SK-N-SH (cell line): Measurements from ENCODE around the gene UGT1A7. TPM values are rescaled to one million over a fixed set of nuclear protein-coding genes. Genes with fewer than 3 reads are reported as not detected.
"Not testable (repeated sequence)": the region's sequence is repeated elsewhere in the genome, so short reads cannot be mapped to it uniquely, and the experiment has no call there.

Experiments
- CTCF ChIA-PET: fragments of 300-600, 350-600 bp; formaldehyde crosslinking; extraction: SDS; loops from one replicate; lab custom pipeline; 2021; lab: Yijun Ruan, JAX
- POLR2A ChIA-PET: fragments of 350-600 bp; sonication (Branson Sonifier 250); formaldehyde crosslinking; extraction: SDS; loops from one replicate; lab custom pipeline; 2020; ENCODE audit warnings: antibody characterized with exemption, inconsistent platforms; lab: Yijun Ruan, JAX
- DNase-seq: peaks from one replicate; pipeline ENCODE4 v3.0.0; 2012
- H2AFZ ChIP-seq: fragments of 200-600 bp; sonication (generic); 2 replicates; pipeline ENCODE4 v1.8.1; 2016; ENCODE audit warnings: antibody characterized with exemption, mild to moderate bottlenecking, low read depth
- H3F3A ChIP-seq: fragments of 200-600 bp; sonication (generic); replicated peaks from 2 replicates; pipeline ENCODE3; 2016; ENCODE audit warnings: antibody characterized with exemption, mild to moderate bottlenecking; ENCODE audit not compliant: insufficient read depth
- H3K27ac ChIP-seq, 2 experiments: fragments of 200-500 bp in 1 of 2; fragments of 200-600 bp in 1 of 2; sonication (Bioruptor generic) in 1 of 2; sonication (generic), shearing (Covaris generic) in 1 of 2; 2 replicates each; pipeline versions ENCODE4 v1.5.1 to v1.6.1; 2014 to 2016; ENCODE audit warnings: low read depth in 2 of 2, inconsistent platforms in 1 of 2, low read length in 1 of 2, mild to moderate bottlenecking in 1 of 2, mixed read lengths in 1 of 2
- H3K27me3 ChIP-seq: fragments of 200-600 bp; sonication (generic), shearing (Covaris generic); 2 replicates; pipeline ENCODE4 v1.6.1; 2016; ENCODE audit warnings: mixed run types; ENCODE audit not compliant: insufficient read depth
- H3K36me3 ChIP-seq, 2 experiments: fragments of 200-500 bp in 1 of 2; fragments of 200-600 bp in 1 of 2; sonication (Bioruptor generic) in 1 of 2; sonication (generic) in 1 of 2; replicated peaks in 1 of 2; 2 replicates each; pipeline versions ENCODE3 to v1.5.1; 2014 to 2016; ENCODE audit warnings: low read length in 1 of 2, mild to moderate bottlenecking in 1 of 2; ENCODE audit not compliant: insufficient read depth in 2 of 2, control insufficient read depth in 1 of 2
- H3K4me1 ChIP-seq, 2 experiments: fragments of 200-500 bp in 1 of 2; fragments of 200-600 bp in 1 of 2; sonication (Bioruptor generic) in 1 of 2; sonication (generic), shearing (Covaris generic) in 1 of 2; 2 replicates each; pipeline versions ENCODE4 v1.5.1 to v1.6.1; 2014 to 2016; ENCODE audit warnings: low read depth in 1 of 2, low read length in 1 of 2, mixed run types in 1 of 2; ENCODE audit not compliant: insufficient read depth in 2 of 2, control insufficient read depth in 1 of 2
- H3K4me2 ChIP-seq: fragments of 200-600 bp; sonication (generic), shearing (Covaris generic); 2 replicates; pipeline ENCODE4 v1.6.1; 2017; ENCODE audit warnings: mixed run types
- H3K4me3 ChIP-seq, 2 experiments: fragments of 200-500 bp in 1 of 2; fragments of 200-600 bp in 1 of 2; sonication (Bioruptor generic) in 1 of 2; sonication (generic), shearing (Covaris generic) in 1 of 2; 2 replicates each; pipeline versions ENCODE4 v1.5.1 to v1.8.1; 2014 to 2016; ENCODE audit warnings: low read depth in 2 of 2, inconsistent platforms in 1 of 2, low read length in 1 of 2, mild to moderate bottlenecking in 1 of 2, mixed read lengths in 1 of 2, moderate library complexity in 1 of 2
- H3K79me2 ChIP-seq: fragments of 200-600 bp; sonication (generic); 2 replicates; pipeline ENCODE4 v1.8.1; 2017; ENCODE audit warnings: mild to moderate bottlenecking; ENCODE audit not compliant: insufficient read depth
- H3K9ac ChIP-seq: fragments of 200-600 bp; sonication (generic); 2 replicates; pipeline ENCODE4 v1.6.1; 2017; ENCODE audit warnings: mixed run types
- H3K9me2 ChIP-seq: fragments of 200-600 bp; sonication (generic); 2 replicates; pipeline ENCODE4 v1.6.1; 2017; ENCODE audit warnings: mixed run types
- H3K9me3 ChIP-seq: fragments of 200-600 bp; sonication (generic); 2 replicates; pipeline ENCODE4 v1.6.1; 2017; ENCODE audit warnings: mixed run types, mild to moderate bottlenecking, moderate library complexity
- H4K20me1 ChIP-seq: fragments of 200-600 bp; sonication (generic); 2 replicates; pipeline ENCODE4 v1.6.1; 2017; ENCODE audit warnings: mild to moderate bottlenecking, mixed run types; ENCODE audit not compliant: insufficient read depth
- EP300 ChIP-seq, 2 experiments: IDR thresholded peaks; 2 replicates each; pipeline versions ENCODE4 v1.4.0 to v1.6.1; 2012; ENCODE audit warnings: borderline replicate concordance in 1 of 2, low read depth in 1 of 2, low read length in 1 of 2
- FOXJ3 ChIP-seq: sonication (generic); formaldehyde crosslinking; IDR thresholded peaks from 2 replicates; pipeline ENCODE4 v1.5.1; 2020; ENCODE audit warnings: mild to moderate bottlenecking, missing genetic modification reagents
- FOXM1 ChIP-seq: IDR thresholded peaks from 2 replicates; pipeline ENCODE4 v1.4.0; 2012; ENCODE audit warnings: low read depth, mild to moderate bottlenecking
- GABPA ChIP-seq: IDR thresholded peaks from 2 replicates; pipeline ENCODE4 v1.4.0; 2012; ENCODE audit warnings: low read depth, mild to moderate bottlenecking
- GATA2 ChIP-seq: sonication (generic); formaldehyde crosslinking; IDR thresholded peaks from 2 replicates; pipeline ENCODE4 v1.5.0; 2020; ENCODE audit warnings: mild to moderate bottlenecking, missing genetic modification reagents
- JUND ChIP-seq: IDR thresholded peaks from 2 replicates; pipeline ENCODE4 v1.4.0; 2012
- NRF1 ChIP-seq: IDR thresholded peaks from 2 replicates; pipeline ENCODE4 v1.6.1; 2012; ENCODE audit warnings: low read depth, mild to moderate bottlenecking, low read length
- RCOR1 ChIP-seq: fragments of 150-350 bp; IDR thresholded peaks from 2 replicates; pipeline ENCODE4 v1.6.1; 2017; ENCODE audit warnings: antibody characterized with exemption, low read length
- TCF12 ChIP-seq: IDR thresholded peaks from 2 replicates; pipeline ENCODE4 v1.4.0; 2012
- TEAD4 ChIP-seq: IDR thresholded peaks from 2 replicates; pipeline ENCODE4 v1.4.0; 2012; ENCODE audit warnings: mild to moderate bottlenecking, borderline replicate concordance; ENCODE audit not compliant: insufficient read depth
- ZBTB33 ChIP-seq: IDR thresholded peaks from 2 replicates; pipeline ENCODE4 v1.4.0; 2012; ENCODE audit warnings: low read depth, borderline replicate concordance
- WGBS: methylation state at CpG from one replicate; pipeline ENCODE4 v1.1.6; 2017; ENCODE audit warnings: low lambda C conversion rate; 5-methylcytosine and 5-hydroxymethylcytosine counted together
- polyA plus RNA-seq, 3 experiments: library from polyadenylated mRNA; depleted of rRNA; stranded (reverse); fragments of >200 nt; gene quantifications; 2 replicates each; pipeline ENCODE4 v1.2.3, GENCODE V29; 2012

UGT1A7 gene
- polyA plus RNA-seq, 1 of the 3 experiments (the other 2 are of a cell fraction), result not detected

GRCh38 chr2:233698740-233699139 is 17.0 kb downstream of the UGT1A7 start (continued):
- TF ChIP-seq ZBTB33, result no peak

- no peak for DNase-seq
- Histone ChIP-seq H3K9me2 (no peaks in the 10 kb centered on the region), H3K9me3 (no peaks in the 10 kb centered on the region), H3K27me3 (no peaks in the 10 kb centered on the region), H3K4me3 (no peak overlapping the region), H3K27ac (peak overlapping the region; percentile 19 to 76; a peak in 2 of 4 replicates), H4K20me1 (no peaks in the 10 kb centered on the region), H3K4me2 (no peak overlapping the region), H3K4me1 (peaks cover 0 to 3% of the 10 kb centered on the region in 2 experiments; a peak in 2 of 4 replicates), H2AFZ (no peak overlapping the region), H3K79me2 (no peaks in the 10 kb centered on the region), H3K36me3 (no peaks in the 10 kb centered on the region), H3K9ac (no peak overlapping the region), H3F3A (no peaks in the 10 kb centered on the region)
- CTCF ChIA-PET, result interaction anchor here (1.0 to 2.8 kb wide), 2 partner anchors 12 kb away, joined by 3 to 12 read pairs; partner anchors contain the start of gene UGT1A5
- POLR2A ChIA-PET, result no interaction called here
- no peak for TF ChIP-seq GATA2 (CRISPR knock-in tag)
- TF ChIP-seq ZBTB33, result no peak
- TF ChIP-seq FOXM1, result no peak
- no peak for TF ChIP-seq TEAD4
- no peak for TF ChIP-seq JUND
- TF ChIP-seq NRF1, result no peak
- TF ChIP-seq GABPA, result no peak
- 73% methylated on average over 8 of the region's 8 CpGs for WGBS
These were observed 17.8 kb downstream of the UGT1A7 start for GRCh38 chr2:233699424-233700027.

DNA sequence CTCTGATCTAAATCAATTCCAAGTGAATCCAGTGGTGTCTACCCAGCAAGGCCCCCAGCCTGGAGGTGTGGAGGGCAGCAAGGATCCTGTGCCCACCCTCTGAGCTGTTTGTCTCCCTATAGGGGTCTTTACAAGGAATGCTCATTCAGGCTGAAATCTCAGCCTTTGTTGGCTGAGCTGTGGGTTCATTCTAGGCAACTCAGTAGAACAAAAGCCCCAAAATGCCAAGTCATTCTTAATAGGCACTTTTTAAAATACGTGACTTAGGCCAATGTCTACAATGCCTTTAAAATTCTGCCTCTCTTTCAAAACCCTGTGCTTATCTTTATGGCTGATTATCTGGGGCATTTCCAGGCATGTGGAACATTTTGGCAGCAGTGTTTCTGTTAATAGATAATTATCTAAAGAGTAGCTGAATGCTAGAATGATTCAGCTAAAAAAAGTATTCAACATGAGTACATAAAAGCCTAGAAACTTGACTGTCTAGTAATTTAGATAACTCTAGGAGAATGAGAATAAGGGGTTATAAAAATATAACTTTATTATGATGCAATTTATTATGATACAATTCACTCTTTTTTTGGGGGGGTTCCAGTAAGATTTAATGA is 18.4 kb downstream of the UGT1A7 start:
- H3K4me3 ChIP-seq, result no peak overlapping the region
- no peaks in the 10 kb centered on the region for H3F3A ChIP-seq
- peak overlapping the region; percentile 19 to 76; a peak in 2 of 4 replicates for H3K27ac ChIP-seq
- no peaks in the 10 kb centered on the region for H3K9me2 ChIP-seq
- no peak overlapping the region for H2AFZ ChIP-seq
- ChIA-PET CTCF (interaction anchor here (1.0 kb wide), 1 partner anchor 11 kb away, joined by 3 read pairs; no protein-coding TSS in a partner anchor), POLR2A (no interaction called here)
- no peaks in the 10 kb centered on the region for H3K36me3 ChIP-seq
- no peaks in the 10 kb centered on the region for H3K27me3 ChIP-seq
- H3K9me3 ChIP-seq, result no peaks in the 10 kb centered on the region
- H3K9ac ChIP-seq, result no peak overlapping the region
- DNase-seq, result peak; percentile 31
- WGBS, result 21% methylated on average over 1 of the region's 1 CpG
- TF ChIP-seq GATA2 (CRISPR knock-in tag), result peak; percentile 80
- peak; percentile 20; the same call in 1 of the 2 replicates for TF ChIP-seq TCF12
- peak; percentile 71; the same call in 1 of the 2 replicates for TF ChIP-seq RCOR1
- TF ChIP-seq EP300 (IDR thresholded peaks at IDR 0.05; ENCODE audit: borderline replicate concordance in 1 of 2, low read depth in 1 of 2, low read length in 1 of 2), result peak in 1 of 2 experiments; percentile 50; a peak in 1 of 4 replicates
- no peak for TF ChIP-seq FOXJ3
- H3K4me1 ChIP-seq, result peaks cover 0 to 3% of the 10 kb centered on the region in 2 experiments; a peak in 2 of 4 replicates
- 0 out of 2 replicates have a peak overlapping the region, but pooled peaks have one; percentile 2 for H3K4me2 ChIP-seq
- no peaks in the 10 kb centered on the region for H4K20me1 ChIP-seq
- H3K79me2 ChIP-seq, result no peaks in the 10 kb centered on the region

DNA sequence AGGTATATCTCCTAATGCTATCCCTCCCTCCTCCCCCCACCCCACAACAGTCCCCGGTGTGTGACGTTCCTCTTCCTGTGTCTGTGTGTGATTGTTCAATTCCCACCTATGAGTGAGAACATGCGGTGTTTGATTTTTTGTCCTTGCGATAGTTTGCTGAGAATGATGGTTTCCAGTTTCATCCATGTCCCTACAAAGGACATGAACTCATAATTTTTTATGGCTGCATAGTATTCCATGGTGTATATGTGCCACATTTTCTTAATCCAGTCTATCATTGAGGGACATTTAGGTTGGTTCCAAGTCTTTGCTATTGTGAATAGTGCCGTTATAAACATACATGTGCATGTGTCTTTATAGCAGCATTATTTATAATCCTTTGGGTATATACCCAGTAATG is 19.1 kb downstream of the UGT1A7 start:
- POLR2A ChIA-PET, DNase-seq, H3K9me2 ChIP-seq, H3K79me2 ChIP-seq, H3K9ac ChIP-seq, H3K9me3 ChIP-seq, H4K20me1 ChIP-seq, H3K36me3 ChIP-seq, H3K4me2 ChIP-seq, H3K27ac ChIP-seq, H3K27me3 ChIP-seq, H3K4me3 ChIP-seq, H2AFZ ChIP-seq, H3K4me1 ChIP-seq, H3F3A ChIP-seq: not testable (repeated sequence)
- 73% methylated on average over 5 of the region's 5 CpGs for WGBS
- CTCF ChIA-PET, result interaction anchor here (1.0 kb wide), 1 partner anchor 10 kb away, joined by 3 read pairs; no protein-coding TSS in a partner anchor
